ENCODE results near the gene RIN3.

DNA sequence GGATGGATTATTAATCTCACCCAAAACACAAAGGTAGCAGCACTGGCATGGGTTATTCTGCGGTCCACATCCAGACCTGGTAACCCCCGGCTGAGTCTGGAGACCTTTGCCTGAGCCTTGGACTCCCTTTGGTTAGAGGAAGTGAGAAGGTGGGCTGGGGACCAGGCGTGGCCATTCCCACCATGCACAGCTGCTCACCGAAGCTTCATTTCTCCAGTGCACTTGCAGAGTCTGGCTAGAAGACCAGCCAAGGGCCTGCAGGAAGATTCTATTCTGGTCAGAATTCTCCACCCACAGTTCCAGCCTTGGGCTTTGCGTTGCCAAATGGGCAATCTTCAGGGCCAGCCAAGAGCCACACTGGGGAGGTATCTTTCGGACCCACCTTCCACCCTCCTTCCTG lies 161.8 kb downstream of the RIN3 start:
- no peak for TF ChIP-seq CTCF (IDR thresholded peaks at IDR 0.05; ENCODE audit: low read length)
- no peak for TF ChIP-seq EZH2 (optimal IDR thresholded peaks at IDR 0.05; ENCODE audit: low read depth, low read length)
- no peak for TF ChIP-seq EZH2phosphoT487 (IDR thresholded peaks at IDR 0.05; ENCODE audit: low read length)
